Activated T-helper 1 cell treated with Interleukin-2 at 50 U/mL for 16 hours (primary cell): ENCODE data around the gene PACS2.
"Not testable (repeated sequence)": the region's sequence is repeated elsewhere in the genome, so short reads cannot be mapped to it uniquely, and the experiment has no call there.

Source experiments
- DNase-seq: peaks from one replicate; pipeline ENCODE4 v3.0.0-alpha.2; 2020; ENCODE audit warnings: low read depth

PACS2 gene

GRCh38 chr14:105288936-105289335, 25.6 kb upstream of the PACS2 start:
- not testable (repeated sequence) for DNase-seq

DNA sequence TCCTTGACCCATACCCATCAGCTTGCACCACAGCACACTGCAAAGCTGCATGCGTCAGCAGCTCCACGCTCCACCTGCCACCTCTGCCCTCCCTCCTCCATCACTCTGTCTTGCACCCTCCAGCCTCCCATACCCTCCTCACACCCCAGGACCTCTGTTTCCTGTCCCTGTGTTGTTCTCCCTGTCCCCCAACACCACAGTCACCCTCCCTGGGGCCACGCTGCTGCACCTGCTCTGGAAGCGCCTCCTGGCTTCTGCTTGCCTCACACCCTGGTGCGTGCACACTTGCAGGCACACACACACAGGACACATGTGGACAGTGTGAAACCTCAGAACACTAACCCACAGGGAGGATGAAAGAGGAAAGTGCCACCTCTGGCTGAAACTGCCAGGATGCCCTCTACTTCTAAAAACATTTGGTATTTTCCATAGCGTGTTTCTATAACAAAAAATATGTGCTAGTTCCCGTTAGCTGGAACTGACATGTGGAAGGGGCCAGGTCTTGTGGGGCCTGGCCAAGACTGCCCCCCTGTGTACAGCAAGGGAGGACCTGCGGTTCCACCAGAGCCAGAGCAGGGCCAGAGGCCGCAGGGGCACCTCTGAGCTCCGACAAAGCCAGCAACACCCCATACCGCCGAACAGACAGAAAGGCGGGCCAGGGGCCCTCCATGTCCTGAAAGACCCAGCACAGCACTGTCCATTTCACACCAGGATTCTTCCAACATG, 23.8 kb upstream of the PACS2 start:
- DNase-seq: no peak

- DNase-seq: no peak
These were observed 21.5 kb upstream of the PACS2 start for GRCh38 chr14:105292826-105293711.

DNA sequence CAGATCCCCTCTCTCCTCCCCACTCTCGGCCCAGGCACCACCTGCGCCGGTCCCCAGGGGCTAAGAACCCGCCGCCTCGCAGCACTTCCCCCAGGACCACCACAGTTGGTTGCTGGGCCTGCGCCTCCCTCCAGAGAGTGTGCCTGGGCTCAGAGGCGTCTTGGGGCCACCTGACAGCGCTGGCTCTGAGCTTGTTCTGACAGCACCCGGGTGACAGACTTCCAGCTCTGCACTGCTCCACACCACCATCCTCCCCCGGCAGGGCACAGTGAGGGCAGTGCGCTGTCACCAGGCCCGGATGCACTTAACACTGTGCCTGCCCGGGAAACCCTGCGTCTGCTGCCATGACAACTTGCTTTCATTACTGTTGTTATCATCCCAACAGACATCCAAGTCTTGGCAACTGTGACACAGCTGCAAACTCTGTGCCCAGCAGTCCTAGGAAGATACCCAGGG, 20.4 kb upstream of the PACS2 start:
- peak; percentile 32 for DNase-seq

DNA sequence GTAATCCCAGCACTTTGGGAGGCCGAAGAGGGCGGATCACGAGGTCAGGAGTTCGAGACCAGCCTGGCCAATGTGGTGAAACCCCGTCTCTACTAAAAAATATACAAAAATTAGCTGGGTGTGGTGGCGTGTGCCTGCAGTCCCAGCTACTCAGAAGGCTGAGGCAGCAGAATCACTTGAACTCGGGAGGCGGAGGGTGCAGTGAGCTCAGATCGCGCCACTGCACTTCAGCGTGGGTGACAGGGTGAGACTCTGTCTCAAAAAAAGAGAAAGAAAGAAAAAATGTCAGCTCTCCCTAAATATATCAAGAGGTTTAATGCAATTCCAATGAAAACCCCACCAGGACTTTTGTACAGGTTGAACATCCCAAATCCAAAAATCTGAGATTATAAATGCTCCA, 17.2 kb upstream of the PACS2 start:
- not testable (repeated sequence) for DNase-seq

GRCh38 chr14:105299654-105300541, 14.7 kb upstream of the PACS2 start:
- no peak for DNase-seq

GRCh38 chr14:105300542-105301102, 13.9 kb upstream of the PACS2 start, which contains the start of gene BRF1:
Gene BRF1 (minus strand): TSS chr14:105301001. CDS start chr14:105300629, 372 bp downstream.
- DNase-seq: peak; percentile 94

- peak; percentile 97 for DNase-seq
These were observed 13.2 kb upstream of the PACS2 start for GRCh38 chr14:105301103-105301914.

GRCh38 chr14:105301915-105302249, 12.7 kb upstream of the PACS2 start:
- not testable (repeated sequence) for DNase-seq

DNA sequence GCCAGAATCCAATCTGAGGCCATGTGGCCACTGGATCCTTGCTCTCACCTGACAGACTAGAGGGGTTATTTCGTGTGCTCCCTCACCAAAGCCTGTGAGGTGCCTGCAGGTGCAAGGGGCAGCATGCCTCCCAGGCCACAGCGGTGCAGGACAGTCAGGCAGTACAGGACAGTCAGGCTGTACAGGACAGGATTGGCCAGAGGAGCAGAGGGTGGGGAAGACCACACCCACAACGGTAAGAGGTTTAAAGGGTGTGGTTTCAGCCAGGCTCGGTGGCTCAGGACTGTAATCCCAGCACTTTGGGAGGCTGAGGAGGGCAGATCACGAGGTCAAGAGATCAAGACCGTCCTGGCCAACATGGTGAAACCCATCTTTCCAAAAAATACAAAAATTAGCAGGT, 10.6 kb upstream of the PACS2 start:
- DNase-seq: no peak

DNA sequence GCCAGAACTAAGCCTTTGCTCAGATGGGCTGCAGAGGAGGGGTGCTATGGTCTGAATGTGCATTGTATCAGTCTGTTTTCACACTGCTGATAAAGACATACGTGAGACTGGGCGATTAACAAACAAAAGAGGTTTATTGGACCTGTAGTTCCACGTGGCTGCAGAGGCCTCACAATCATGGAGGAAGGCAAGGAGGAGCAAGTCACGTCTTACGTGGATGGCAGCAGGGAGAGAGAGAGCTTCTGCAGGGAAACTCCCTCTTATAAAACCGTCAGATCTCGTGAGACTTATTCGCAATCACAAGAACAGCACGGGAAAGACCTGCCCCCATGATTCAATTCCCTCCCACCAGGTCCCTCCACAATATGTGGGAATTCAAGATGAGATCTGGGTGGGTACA, 10.0 kb upstream of the PACS2 start:
- no peak for DNase-seq

DNA sequence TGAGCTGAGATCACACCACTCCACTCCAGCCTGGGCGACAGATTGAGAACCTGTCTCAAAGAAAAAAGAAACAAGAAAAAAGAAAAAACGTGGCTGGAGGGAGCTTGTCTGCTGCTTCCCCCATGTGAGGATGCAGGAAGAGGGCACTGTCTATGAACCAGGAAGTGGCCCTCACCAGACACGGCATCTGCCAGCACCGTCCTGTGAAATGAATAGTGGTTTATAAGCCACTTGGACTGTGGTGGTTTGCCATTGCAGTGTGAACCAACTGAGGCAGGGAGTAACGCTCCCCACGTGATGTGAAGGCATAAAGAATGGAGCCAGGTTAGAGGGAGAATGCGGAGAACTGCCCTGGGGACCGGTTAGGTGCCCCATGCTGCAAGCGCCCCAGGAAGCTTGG, 9.2 kb upstream of the PACS2 start:
- DNase-seq: no peak

- DNase-seq: no peak
These were observed 8.8 kb upstream of the PACS2 start for GRCh38 chr14:105305791-105306190.

DNA sequence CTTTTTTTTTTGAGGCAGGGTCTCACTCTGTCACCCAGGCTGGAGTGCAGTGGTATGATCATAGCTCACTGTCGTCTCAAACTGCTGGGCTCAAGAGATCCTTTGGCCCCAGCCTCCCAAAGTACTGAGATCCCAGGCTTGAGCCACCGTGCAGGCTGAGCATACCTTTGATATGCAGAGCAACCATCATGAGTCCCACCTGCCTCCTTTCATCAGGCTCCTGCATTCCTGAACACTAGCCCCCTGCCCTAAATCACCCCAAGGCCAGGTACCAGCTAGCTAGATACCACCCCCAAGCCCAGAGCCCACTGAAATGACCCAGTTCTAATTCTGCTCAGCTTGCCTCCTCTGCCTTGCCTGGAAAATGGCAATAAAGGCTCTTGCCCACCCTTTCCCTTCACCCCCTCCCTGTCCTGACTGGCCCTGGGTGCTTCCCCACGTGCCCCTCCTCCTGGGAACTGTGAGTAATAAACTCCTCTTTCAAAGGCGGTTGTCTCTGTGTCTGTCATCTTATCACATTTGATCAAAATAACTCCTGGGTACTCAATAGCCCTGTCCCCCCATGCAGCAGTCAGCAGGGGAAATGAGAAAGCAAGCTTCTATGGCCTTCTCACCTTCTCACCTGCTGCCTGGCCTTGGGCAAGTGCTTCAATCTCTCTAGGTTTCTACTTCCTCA, 7.4 kb upstream of the PACS2 start:
- DNase-seq: no peak

- no peak for DNase-seq
These were observed 5.2 kb upstream of the PACS2 start for GRCh38 chr14:105309371-105309770.

GRCh38 chr14:105311838-105312237, 2.7 kb upstream of the PACS2 start:
- DNase-seq: no peak

DNA sequence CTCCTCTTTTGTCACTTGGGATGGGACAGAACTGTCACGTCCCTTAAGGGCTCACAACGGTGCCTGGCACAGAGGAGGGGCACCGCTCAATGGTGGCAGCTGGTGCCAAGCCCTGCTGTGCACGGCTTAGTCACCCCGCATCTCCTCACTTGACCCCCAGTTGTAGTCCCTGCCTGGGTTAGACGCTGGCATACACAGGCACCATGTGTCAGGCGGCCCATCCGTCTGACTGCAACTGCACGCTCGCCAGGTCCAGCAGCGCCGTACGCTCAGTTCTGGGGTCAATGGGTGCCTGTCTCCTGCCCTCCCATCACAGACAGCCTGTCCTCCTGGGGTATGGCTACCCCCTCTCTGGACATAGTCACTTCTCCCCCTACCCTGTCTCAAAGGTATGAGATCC, 1.6 kb upstream of the PACS2 start:
- no peak for DNase-seq

DNA sequence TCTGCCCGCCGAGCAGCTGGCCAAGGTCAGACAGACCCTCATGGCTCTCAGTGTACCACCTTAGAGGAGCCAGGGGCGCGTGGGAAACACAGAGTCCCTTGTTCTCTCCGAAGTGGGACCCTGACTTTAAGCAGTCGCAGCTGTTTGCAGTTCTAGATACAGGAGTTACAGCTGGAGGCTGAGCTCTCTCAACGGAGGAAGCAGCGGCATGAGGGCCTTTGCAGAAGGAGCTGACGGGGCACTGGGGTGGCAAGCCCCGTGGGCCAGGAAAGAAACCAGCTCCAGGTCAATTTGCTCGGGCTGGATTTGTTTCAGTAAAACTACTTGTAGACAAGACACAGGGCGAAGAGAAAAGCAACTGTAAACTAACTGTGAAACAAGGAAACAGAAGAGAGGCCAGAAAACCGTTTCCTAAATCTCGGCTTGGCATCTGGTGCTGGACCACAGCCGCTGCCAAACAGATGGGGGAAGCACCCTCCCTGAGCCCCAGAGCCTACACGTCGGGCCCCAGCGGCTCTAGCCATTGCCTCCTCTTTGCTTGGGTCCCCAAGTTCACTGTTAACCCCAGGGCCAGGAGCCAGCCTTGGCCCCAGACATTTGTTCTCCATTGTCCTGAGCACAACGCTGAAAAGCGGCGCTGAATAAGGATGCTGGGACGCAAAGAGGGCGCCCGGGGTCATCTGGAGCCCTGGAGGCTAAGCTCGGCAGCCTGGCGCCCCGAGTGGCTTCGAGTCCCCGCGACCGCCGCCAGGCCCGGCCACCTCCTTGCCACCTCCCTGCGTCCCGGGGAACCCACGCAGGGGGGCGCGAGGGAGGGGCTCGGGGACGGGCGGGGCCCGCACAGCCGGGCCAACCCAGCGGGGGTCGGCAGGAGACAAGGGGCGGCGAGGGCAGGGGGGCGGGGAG, 914 bp upstream of the PACS2 start:
- no peak for DNase-seq

- DNase-seq: peak; percentile 39
These were observed 718 bp downstream of the PACS2 start for GRCh38 chr14:105315211-105315721.
